IMR-90 (cell line): Measurements from ENCODE around the gene TM4SF1. TPM values are rescaled to one million over a fixed set of nuclear protein-coding genes. Genes with fewer than 3 reads are reported as not detected.
A peak's percentile ranks its signal among the peaks of the same experiment; 100 is the strongest.

ENCODE experiments used
- ATAC-seq: fragments of 200-7000 bp; cut with Tn5 transposase; 2 replicates; pipeline ENCODE4 v1.9.1; 2020; ENCODE audit warnings: low read depth, mild to moderate bottlenecking, moderate library complexity
- BruUV-seq: library from RNA; stranded (reverse); fragments of 400-500 nt; replicated peaks from 2 replicates; lab custom pipeline; 2021; lab: Mats Ljungman, UMichigan
- CTCF ChIA-PET: fragments of 300-600 bp; formaldehyde crosslinking; extraction: SDS; loops from one replicate; lab custom pipeline; 2021; ENCODE audit warnings: antibody characterized with exemption; lab: Yijun Ruan, JAX
- POLR2A ChIA-PET: fragments of 300-600 bp; sonication (Branson Sonifier 250); formaldehyde crosslinking; loops from one replicate; lab custom pipeline; 2022; ENCODE audit warnings: antibody characterized with exemption; ENCODE audit not compliant: unreplicated experiment; lab: Charles Lee
- DNase-seq: peaks from one replicate; pipeline ENCODE4 v3.0.0; 2013
- H2AFZ ChIP-seq: replicated peaks from 2 replicates; pipeline ENCODE3; 2013; ENCODE audit warnings: low read length, mild to moderate bottlenecking; ENCODE audit not compliant: poor library complexity
- H2AK5ac ChIP-seq: 2 replicates; pipeline ENCODE4 v1.6.1; 2013; ENCODE audit warnings: low read depth, low read length, inconsistent platforms
- H2AK9ac ChIP-seq: replicated peaks from 2 replicates; pipeline ENCODE3; 2013; ENCODE audit warnings: mild to moderate bottlenecking, low read depth, low read length, moderate library complexity; ENCODE audit not compliant: poor library complexity
- H2BK120ac ChIP-seq: 2 replicates; pipeline ENCODE4 v1.6.1; 2013; ENCODE audit warnings: low read depth, low read length, inconsistent platforms
- H2BK15ac ChIP-seq: 3 replicates; pipeline ENCODE4 v1.6.1; 2013; ENCODE audit warnings: low read depth, low read length, inconsistent platforms
- H2BK20ac ChIP-seq: 2 replicates; pipeline ENCODE4 v1.6.1; 2013; ENCODE audit warnings: low read depth, mild to moderate bottlenecking, inconsistent platforms, low read length, moderate library complexity
- H2BK5ac ChIP-seq: 2 replicates; pipeline ENCODE4 v1.6.1; 2013; ENCODE audit warnings: mild to moderate bottlenecking, low read depth, low read length, inconsistent platforms; ENCODE audit not compliant: poor library complexity, severe bottlenecking
- H3K14ac ChIP-seq: replicated peaks from 2 replicates; pipeline ENCODE4 v1.6.1; 2013; ENCODE audit warnings: low read depth, low read length, inconsistent platforms
- H3K18ac ChIP-seq: 2 replicates; pipeline ENCODE4 v1.6.1; 2013; ENCODE audit warnings: low read depth, low read length, control low read depth
- H3K23ac ChIP-seq: 2 replicates; pipeline ENCODE4 v1.6.1; 2013; ENCODE audit warnings: low read depth, low read length, inconsistent platforms
- H3K27ac ChIP-seq: 2 replicates; pipeline ENCODE4 v1.5.1; 2013; ENCODE audit warnings: mild to moderate bottlenecking, control low read depth, low read length; ENCODE audit not compliant: insufficient read depth
- H3K27me3 ChIP-seq: 2 replicates; pipeline ENCODE4 v1.6.1; 2013; ENCODE audit warnings: low read length; ENCODE audit not compliant: control insufficient read depth, insufficient read depth
- H3K36me3 ChIP-seq: 2 replicates; pipeline ENCODE4 v1.6.1; 2013; ENCODE audit warnings: low read length, mixed read lengths; ENCODE audit not compliant: control insufficient read depth, insufficient read depth
- H3K4ac ChIP-seq: 2 replicates; pipeline ENCODE4 v1.6.1; 2013; ENCODE audit warnings: low read depth, low read length, inconsistent platforms
- H3K4me1 ChIP-seq: 2 replicates; pipeline ENCODE4 v1.6.1; 2013; ENCODE audit warnings: low read length, mixed read lengths; ENCODE audit not compliant: control insufficient read depth, insufficient read depth
- H3K4me2 ChIP-seq: 2 replicates; pipeline ENCODE4 v1.6.1; 2013; ENCODE audit warnings: low read depth, mild to moderate bottlenecking, control low read depth, low read length, moderate library complexity
- H3K4me3 ChIP-seq: 2 replicates; pipeline ENCODE4 v1.5.1; 2013; ENCODE audit warnings: low read depth, mild to moderate bottlenecking, control low read depth, low read length, moderate library complexity; ENCODE audit not compliant: insufficient read depth
- H3K56ac ChIP-seq: 2 replicates; pipeline ENCODE4 v1.6.1; 2013; ENCODE audit warnings: low read length, inconsistent platforms; ENCODE audit not compliant: insufficient read depth; ENCODE audit errors: extremely low read depth
- H3K79me1 ChIP-seq, 2 experiments: 2 replicates each; pipeline ENCODE4 v1.6.1; 2013; ENCODE audit warnings: low read length in 2 of 2, inconsistent platforms in 1 of 2, low read depth in 1 of 2
- H3K9ac ChIP-seq: 2 replicates; pipeline ENCODE4 v1.6.1; 2013; ENCODE audit warnings: low read depth, low read length, control low read depth
- H3K9me1 ChIP-seq: 2 replicates; pipeline ENCODE4 v1.6.1; 2013; ENCODE audit warnings: low read length, inconsistent platforms; ENCODE audit not compliant: insufficient read depth
- H3K9me3 ChIP-seq: 2 replicates; pipeline ENCODE4 v1.6.1; 2013; ENCODE audit warnings: low read length; ENCODE audit not compliant: control insufficient read depth, insufficient read depth
- H4K20me1 ChIP-seq: 2 replicates; pipeline ENCODE4 v1.6.1; 2013; ENCODE audit warnings: low read length, inconsistent platforms; ENCODE audit not compliant: insufficient read depth
- H4K5ac ChIP-seq: 2 replicates; pipeline ENCODE4 v1.6.1; 2013; ENCODE audit warnings: mild to moderate bottlenecking, low read depth, low read length, control low read depth
- H4K8ac ChIP-seq, 2 experiments: 2 replicates each; pipeline ENCODE4 v1.6.1; 2013; ENCODE audit warnings: low read depth in 2 of 2, low read length in 2 of 2, control low read depth in 1 of 2, inconsistent platforms in 1 of 2
- H4K91ac ChIP-seq: 2 replicates; pipeline ENCODE4 v1.6.1; 2013; ENCODE audit warnings: low read depth, low read length, inconsistent platforms; ENCODE audit not compliant: insufficient read depth
- FOS ChIP-seq: fragments of 150-350 bp; IDR thresholded peaks from 2 replicates; pipeline ENCODE4 v1.6.1; 2016; ENCODE audit warnings: low read depth, low read length
- POLR2A ChIP-seq: IDR thresholded peaks from 2 replicates; pipeline ENCODE4 v1.6.1; 2012; ENCODE audit warnings: mild to moderate bottlenecking, low read depth, low read length
- WGBS, 2 experiments: methylation state at CpG; one replicate each; pipeline versions ENCODE4 v1.1.5 to v1.1.7; 2013; ENCODE audit warnings: missing lambda C conversion rate in 2 of 2; ENCODE audit not compliant: insufficient read length in 1 of 2; ENCODE audit errors: extremely low coverage in 2 of 2; 5-methylcytosine and 5-hydroxymethylcytosine counted together
- dilution Hi-C: fragments of 300-500 bp; cut with HindIII; formaldehyde crosslinking; loops from one replicate; pipeline ENCODE4 v1.14.3; 2018; ENCODE audit warnings: low sequenced_read_pairs; ENCODE audit not compliant: unreplicated experiment
- in situ Hi-C: fragments of 300-500 bp; cut with MboI; formaldehyde crosslinking; loops from 3 replicates; pipeline ENCODE4 v1.14.3; 2019; ENCODE audit warnings: low sequenced_read_pairs, inconsistent platforms, mixed read lengths
- intact Hi-C: fragments of 100-400 bp; cut with micrococcal nuclease; formaldehyde crosslinking; loops from 2 replicates; pipeline ENCODE4 v1.10.0; 2022
- polyA plus RNA-seq, 3 experiments: library from polyadenylated mRNA; depleted of rRNA; stranded (reverse); fragments of >200 nt; gene quantifications; 2 replicates each; pipeline ENCODE4 v1.2.3, GENCODE V29; 2012; ENCODE audit warnings: low replicate concordance in 1 of 3
- total RNA-seq: library from RNA; depleted of rRNA; stranded (reverse); fragments of >200 nt; gene quantifications from 2 replicates; pipeline ENCODE4 v1.2.3, GENCODE V29; 2012
- TF ChIP-seq, protein P1 (sequence below): conservative IDR thresholded peaks from 2 replicates; pipeline ENCODE4 v1.5.1; 2012; ENCODE audit warnings: mild to moderate bottlenecking, low read depth, low read length, improper control_type of control experiment

Gene TM4SF1
- total and polyA plus RNA-seq, 2 of the 4 experiments (the other 2 are of a cell fraction) = 232 to 302 TPM

- Histone ChIP-seq H3K9ac (no peak overlapping the region; the same call in 1 of the 2 replicates), H3K9me1 (peaks cover 29% of the 10 kb centered on the region), H3K9me3 (no peaks in the 10 kb centered on the region), H4K91ac (peak overlapping the region; percentile 94), H3K14ac (peak overlapping the region; percentile 85), H3K23ac (peak overlapping the region; percentile 79), H3K27ac (peak overlapping the region; percentile 93), H3K36me3 (no peaks in the 10 kb centered on the region), H4K5ac (peak overlapping the region; percentile 98), H2AK9ac (no peak overlapping the region), H3K4me1 (peaks cover 29% of the 10 kb centered on the region), H2AFZ (no peak overlapping the region), H3K4ac (peak overlapping the region; percentile 93), H3K18ac (peak overlapping the region; percentile 99), H4K20me1 (no peaks in the 10 kb centered on the region; the same call in 1 of the 2 replicates), H3K4me3 (no peak overlapping the region), H3K56ac (peak overlapping the region; percentile 77), H2BK20ac (peak overlapping the region; percentile 95), H4K8ac (peak overlapping the region; percentile 75 to 92), H2AK5ac (peak overlapping the region; percentile 74), H2BK5ac (peak overlapping the region; percentile 97), H2BK15ac (peak overlapping the region; percentile 99), H3K4me2 (peak overlapping the region; percentile 16; the same call in 1 of the 2 replicates), H3K79me1 (peaks cover 0 to 31% of the 10 kb centered on the region in 2 experiments; a peak in 3 of 4 replicates), H3K27me3 (no peaks in the 10 kb centered on the region), H2BK120ac (peak overlapping the region; percentile 95)
- ATAC-seq (no peak), DNase-seq (no peak)
- ChIA-PET POLR2A (no interaction called here), CTCF (interaction anchor here (0.6 to 1.2 kb wide), 2 partner anchors 14 to 92 kb away, joined by 5 to 6 read pairs; no protein-coding TSS in a partner anchor)
- TSS peak; percentile 94 for BruUV-seq
- intact Hi-C loops (no loop called here), in situ Hi-C loops (no loop called here), dilution Hi-C loops (no loop called here)
- TF ChIP-seq, protein P1, sequence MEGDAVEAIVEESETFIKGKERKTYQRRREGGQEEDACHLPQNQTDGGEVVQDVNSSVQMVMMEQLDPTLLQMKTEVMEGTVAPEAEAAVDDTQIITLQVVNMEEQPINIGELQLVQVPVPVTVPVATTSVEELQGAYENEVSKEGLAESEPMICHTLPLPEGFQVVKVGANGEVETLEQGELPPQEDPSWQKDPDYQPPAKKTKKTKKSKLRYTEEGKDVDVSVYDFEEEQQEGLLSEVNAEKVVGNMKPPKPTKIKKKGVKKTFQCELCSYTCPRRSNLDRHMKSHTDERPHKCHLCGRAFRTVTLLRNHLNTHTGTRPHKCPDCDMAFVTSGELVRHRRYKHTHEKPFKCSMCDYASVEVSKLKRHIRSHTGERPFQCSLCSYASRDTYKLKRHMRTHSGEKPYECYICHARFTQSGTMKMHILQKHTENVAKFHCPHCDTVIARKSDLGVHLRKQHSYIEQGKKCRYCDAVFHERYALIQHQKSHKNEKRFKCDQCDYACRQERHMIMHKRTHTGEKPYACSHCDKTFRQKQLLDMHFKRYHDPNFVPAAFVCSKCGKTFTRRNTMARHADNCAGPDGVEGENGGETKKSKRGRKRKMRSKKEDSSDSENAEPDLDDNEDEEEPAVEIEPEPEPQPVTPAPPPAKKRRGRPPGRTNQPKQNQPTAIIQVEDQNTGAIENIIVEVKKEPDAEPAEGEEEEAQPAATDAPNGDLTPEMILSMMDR = no peak
- TF ChIP-seq POLR2A (peak; percentile 96), FOS (no peak)
- WGBS, 2 experiments = no CpG with 5 or more reads among the region's 3 CpGs
Observed at GRCh38 chr3:149388531-149389417, 11.3 kb upstream of the TM4SF1 start.
